Stomach smooth muscle (tissue), 2 donors: ENCODE measurements around the gene ANXA4.
"Not testable (repeated sequence)": the region's sequence is repeated elsewhere in the genome, so short reads cannot be mapped to it uniquely, and the experiment has no call there.

Experiments used
- H3K27ac ChIP-seq: one replicate; pipeline ENCODE4 v1.7.0; 2013; ENCODE audit warnings: mild to moderate bottlenecking, low read length, inconsistent platforms
- H3K27me3 ChIP-seq, 2 donors: one replicate each; pipeline ENCODE4 v1.7.0; 2013; ENCODE audit warnings: low read length in 2 of 2; ENCODE audit not compliant: insufficient read depth in 2 of 2, control insufficient read depth in 1 of 2
- H3K36me3 ChIP-seq, 2 donors: one replicate each; pipeline ENCODE4 v1.7.0; 2013; ENCODE audit warnings: low read length in 2 of 2; ENCODE audit not compliant: control insufficient read depth in 2 of 2, insufficient read depth in 2 of 2
- H3K4me1 ChIP-seq: one replicate; pipeline ENCODE4 v1.7.0; 2013; ENCODE audit warnings: low read length; ENCODE audit not compliant: control insufficient read depth, insufficient read depth
- H3K4me3 ChIP-seq, 2 donors: one replicate each; pipeline ENCODE4 v1.7.0; 2013; ENCODE audit warnings: low read length in 2 of 2
- H3K9ac ChIP-seq, 2 donors: one replicate each; pipeline ENCODE4 v1.7.0; 2013; ENCODE audit warnings: low read length in 2 of 2, mild to moderate bottlenecking in 1 of 2
- H3K9me3 ChIP-seq, 2 donors: one replicate each; pipeline ENCODE4 v1.7.0; 2013; ENCODE audit warnings: low read length in 2 of 2; ENCODE audit not compliant: control insufficient read depth in 2 of 2
- donor health status: healthy.
- donor health status: Pancreatic carcinoma.

The ANXA4 gene

GRCh38 chr2:69769272-69769671, 27.3 kb downstream of the ANXA4 start:
- Histone ChIP-seq H3K27ac (no peak overlapping the region), H3K9me3 (no peaks in the 10 kb centered on the region), H3K4me3 (no peak overlapping the region), H3K4me1 (peaks cover 6% of the 10 kb centered on the region), H3K36me3 (no peaks in the 10 kb centered on the region), H3K27me3 (no peaks in the 10 kb centered on the region), H3K9ac (no peak overlapping the region)

DNA sequence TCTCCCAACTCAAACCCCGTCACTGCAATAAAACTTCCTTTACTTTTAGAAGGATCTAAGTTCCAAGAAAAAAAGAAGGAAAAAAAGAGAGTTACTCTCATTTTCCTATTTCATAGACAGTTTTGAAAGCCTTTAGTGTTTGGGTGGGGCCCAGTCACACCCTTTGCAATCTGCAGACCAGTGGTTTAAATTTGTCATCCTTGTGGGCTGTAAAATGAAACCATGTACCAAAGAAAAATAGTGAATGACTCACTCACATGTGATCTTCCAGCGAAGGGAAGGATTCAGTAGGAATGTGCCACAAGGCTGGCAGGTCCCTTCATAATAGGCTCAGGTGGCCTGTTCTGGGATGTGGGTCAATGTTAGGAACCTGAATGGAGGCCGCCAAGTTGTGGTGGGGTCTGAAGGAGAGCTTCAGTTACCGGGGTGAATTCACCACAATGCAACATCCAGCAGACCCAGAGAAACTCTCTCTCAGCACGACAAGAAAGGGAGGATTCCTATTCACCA, 28.3 kb downstream of the ANXA4 start:
- Histone ChIP-seq H3K9ac (no peak overlapping the region), H3K9me3 (no peaks in the 10 kb centered on the region), H3K27me3 (no peaks in the 10 kb centered on the region), H3K4me1 (peaks cover 6% of the 10 kb centered on the region), H3K4me3 (no peak overlapping the region), H3K36me3 (no peaks in the 10 kb centered on the region), H3K27ac (no peak overlapping the region)

GRCh38 chr2:69770747-69771146, 28.8 kb downstream of the ANXA4 start:
- Histone ChIP-seq H3K27me3 (no peaks in the 10 kb centered on the region), H3K4me1 (peaks cover 6% of the 10 kb centered on the region), H3K36me3 (no peaks in the 10 kb centered on the region), H3K4me3 (no peak overlapping the region), H3K9me3 (no peaks in the 10 kb centered on the region), H3K9ac (no peak overlapping the region), H3K27ac (no peak overlapping the region)

GRCh38 chr2:69771461-69771860, 29.5 kb downstream of the ANXA4 start:
- no peak overlapping the region for H3K27ac ChIP-seq
- no peak overlapping the region for H3K9ac ChIP-seq
- peaks cover 6% of the 10 kb centered on the region for H3K4me1 ChIP-seq
- H3K27me3 ChIP-seq: no peaks in the 10 kb centered on the region
- H3K9me3 ChIP-seq: no peaks in the 10 kb centered on the region
- H3K4me3 ChIP-seq: no peak overlapping the region
- H3K36me3 ChIP-seq: no peaks in the 10 kb centered on the region

DNA sequence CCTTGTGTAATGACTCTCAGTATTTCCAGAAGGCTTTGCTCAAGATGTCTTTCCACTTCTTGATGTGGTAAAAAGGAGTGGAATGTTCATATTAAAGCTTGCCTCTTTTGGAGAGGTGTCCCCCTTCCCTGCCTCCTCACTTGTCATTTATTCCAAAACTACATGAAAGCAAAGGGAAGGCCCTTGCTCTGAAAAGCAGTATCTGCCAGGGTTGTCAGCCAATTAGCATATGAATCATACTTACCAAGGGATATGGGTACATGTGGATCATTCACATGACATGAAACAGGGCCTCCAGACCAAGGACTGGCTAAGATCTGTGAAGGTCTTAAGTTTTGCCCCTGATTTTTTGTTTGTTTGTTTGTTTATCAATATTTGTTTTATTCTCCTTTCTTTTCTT, 31.3 kb downstream of the ANXA4 start:
- no peak overlapping the region for H3K9ac ChIP-seq
- H3K4me1 ChIP-seq: peaks cover 3% of the 10 kb centered on the region

GRCh38 chr2:69774258-69774983, 32.5 kb downstream of the ANXA4 start:
- H3K4me1 ChIP-seq: not testable (repeated sequence)

More for the DNA sequence above, 31.3 kb downstream of the ANXA4 start:
- Histone ChIP-seq H3K27me3 (no peaks in the 10 kb centered on the region), H3K27ac (no peak overlapping the region), H3K36me3 (no peaks in the 10 kb centered on the region), H3K4me3 (no peak overlapping the region), H3K9me3 (no peaks in the 10 kb centered on the region)

DNA sequence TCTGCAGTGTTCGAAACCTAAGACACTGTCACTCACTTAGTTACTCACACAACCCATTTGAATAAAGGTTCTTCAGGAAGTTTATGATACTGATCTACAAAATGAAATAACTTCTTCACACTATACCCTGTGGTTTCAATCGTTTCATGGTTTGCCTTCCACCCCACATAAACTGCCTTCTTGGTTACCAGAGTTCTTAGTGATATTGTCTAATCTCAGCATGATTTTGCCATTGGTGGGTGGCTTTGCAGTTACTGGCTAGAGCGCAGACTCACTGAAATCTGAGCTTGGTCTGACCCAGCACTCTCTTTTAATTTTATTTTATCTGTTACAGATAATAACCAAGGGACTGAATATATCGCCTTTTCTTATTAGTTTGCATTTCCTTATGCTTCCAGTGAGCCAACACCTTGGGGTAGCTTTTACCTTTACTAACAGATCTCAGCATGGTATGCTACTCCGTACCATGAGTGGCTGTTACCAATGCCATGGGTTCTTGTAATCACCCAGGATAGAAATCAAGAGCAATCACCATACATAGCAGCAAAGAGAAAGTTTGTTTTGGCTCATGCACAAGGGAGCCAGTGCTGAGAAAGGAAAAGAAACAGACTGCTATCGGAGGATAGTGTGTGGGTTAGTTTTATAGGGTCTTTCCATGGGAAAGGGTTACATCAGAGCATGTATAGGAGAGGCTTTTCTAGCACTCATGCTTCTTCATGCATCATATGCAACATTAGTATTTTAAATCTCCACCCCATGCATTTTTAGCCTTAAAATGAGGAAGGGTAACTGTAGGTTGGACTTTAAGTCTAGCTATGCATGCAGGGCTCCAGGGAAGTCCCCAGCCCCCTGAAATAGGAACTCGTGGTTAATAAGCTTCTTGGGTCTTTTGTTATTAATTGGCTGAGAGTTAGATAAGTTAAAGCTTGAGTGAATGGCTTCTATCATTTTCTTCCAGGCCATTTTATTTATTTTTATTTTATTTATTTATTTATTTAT, 33.3 kb downstream of the ANXA4 start:
- no peaks in the 10 kb centered on the region for H3K36me3 ChIP-seq
- H3K9ac ChIP-seq: no peak overlapping the region
- H3K9me3 ChIP-seq: no peaks in the 10 kb centered on the region
- no peak overlapping the region for H3K4me3 ChIP-seq
- H3K27me3 ChIP-seq: no peaks in the 10 kb centered on the region
- no peak overlapping the region for H3K27ac ChIP-seq
- peaks cover 5% of the 10 kb centered on the region for H3K4me1 ChIP-seq

More at GRCh38 chr2:69774258-69774983, 32.5 kb downstream of the ANXA4 start:
- H3K36me3 ChIP-seq, H3K9ac ChIP-seq, H3K27me3 ChIP-seq, H3K4me3 ChIP-seq, H3K27ac ChIP-seq, H3K9me3 ChIP-seq: not testable (repeated sequence)

DNA sequence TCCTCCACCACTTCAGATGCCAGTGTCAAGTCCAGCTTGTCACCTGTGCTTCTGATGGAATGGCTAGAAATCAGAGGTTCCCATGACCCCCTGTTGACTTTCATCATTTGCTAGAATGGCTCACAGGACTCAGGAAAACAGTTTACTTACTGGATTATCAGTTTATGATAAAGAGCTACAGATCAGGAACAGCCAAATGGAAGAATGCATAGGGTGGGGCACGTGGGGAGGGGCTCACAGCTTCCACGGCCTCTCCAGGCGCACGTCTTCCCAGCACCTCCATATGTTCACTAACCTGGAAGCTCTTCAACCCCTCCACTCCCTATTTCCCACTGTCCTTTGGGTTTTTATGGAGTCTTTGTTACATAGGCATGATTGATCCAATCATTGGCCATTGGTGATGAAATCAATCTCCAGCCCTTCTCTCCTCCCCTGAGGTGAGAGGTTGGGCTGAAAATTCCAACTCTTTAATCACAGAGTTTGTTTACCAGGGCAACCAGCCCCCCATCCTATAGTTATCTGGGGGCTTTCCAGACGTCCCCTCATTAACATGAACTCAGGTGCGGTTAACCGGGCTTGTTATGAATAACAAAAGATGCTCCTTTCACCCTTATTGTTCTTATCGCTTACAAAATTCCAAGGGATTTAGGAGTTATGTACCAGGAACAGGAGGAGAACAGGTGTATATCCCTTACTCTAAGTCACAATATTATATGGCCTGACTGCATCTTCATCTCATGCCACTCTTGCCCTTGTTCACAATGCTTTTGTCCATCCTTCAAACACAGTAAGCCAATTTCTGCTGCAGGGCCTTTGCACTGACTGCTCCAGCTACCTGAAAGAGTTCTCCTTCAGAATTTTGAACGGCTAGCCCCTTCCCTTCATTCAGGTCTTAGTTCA, 35.2 kb downstream of the ANXA4 start:
- H3K4me3 ChIP-seq: no peak overlapping the region
- H3K9me3 ChIP-seq: no peaks in the 10 kb centered on the region
- H3K9ac ChIP-seq: no peak overlapping the region
- H3K27me3 ChIP-seq: no peaks in the 10 kb centered on the region
- no peak overlapping the region for H3K27ac ChIP-seq
- H3K4me1 ChIP-seq: peaks cover 4% of the 10 kb centered on the region
- H3K36me3 ChIP-seq: no peaks in the 10 kb centered on the region

GRCh38 chr2:69777786-69778105, 35.8 kb downstream of the ANXA4 start:
- Histone ChIP-seq H3K4me1 (peaks cover 4% of the 10 kb centered on the region), H3K9me3 (no peaks in the 10 kb centered on the region), H3K4me3 (no peak overlapping the region), H3K9ac (no peak overlapping the region), H3K27me3 (no peaks in the 10 kb centered on the region), H3K27ac (no peak overlapping the region), H3K36me3 (no peaks in the 10 kb centered on the region)

DNA sequence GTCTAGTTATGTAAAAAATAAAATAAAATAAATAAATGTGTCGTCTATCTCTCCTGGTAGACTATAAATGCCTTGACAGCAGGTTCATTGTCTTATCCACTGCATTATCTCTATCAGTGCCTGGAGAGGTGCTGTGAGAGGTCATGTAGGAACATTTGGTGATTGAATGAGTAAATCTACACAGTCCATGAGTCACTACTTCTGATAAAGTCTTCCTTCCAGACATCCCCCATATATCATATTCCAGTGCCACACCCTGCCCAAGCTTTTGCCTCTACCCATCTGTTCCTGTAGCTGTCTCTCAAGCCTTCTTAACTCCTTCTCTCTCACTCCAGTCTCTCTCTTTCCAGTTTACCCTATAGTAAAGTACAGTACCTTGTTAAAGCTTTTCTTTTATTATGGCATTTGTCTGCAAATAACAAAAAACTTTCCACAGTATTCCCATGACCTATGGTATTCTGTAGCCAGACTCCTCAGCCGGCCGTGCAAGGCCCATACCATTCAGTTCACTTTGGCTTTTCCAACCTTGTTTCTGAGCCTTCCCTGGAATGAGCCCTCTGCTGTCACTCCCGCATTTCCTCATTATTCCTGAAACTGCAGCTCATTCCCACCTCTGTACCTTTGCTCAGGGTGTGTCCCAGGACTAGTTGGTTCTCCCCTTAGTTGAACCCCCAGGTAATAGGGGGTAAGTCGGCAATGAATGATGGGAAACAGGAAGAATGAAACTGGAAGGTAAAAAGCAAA, 37.5 kb downstream of the ANXA4 start:
- H3K27ac ChIP-seq: no peak overlapping the region
- no peak overlapping the region for H3K4me3 ChIP-seq
- H3K4me1 ChIP-seq: peaks cover 4% of the 10 kb centered on the region
- H3K9me3 ChIP-seq: no peaks in the 10 kb centered on the region
- no peaks in the 10 kb centered on the region for H3K27me3 ChIP-seq
- H3K9ac ChIP-seq: no peak overlapping the region
- H3K36me3 ChIP-seq: no peaks in the 10 kb centered on the region
